DMS53 (cell line): ENCODE data around the gene MED15.

Experiments used
- DNase-seq: peaks from one replicate; lab custom pipeline; 2025; lab: John Stamatoyannopoulos, UW

Gene MED15

DNA sequence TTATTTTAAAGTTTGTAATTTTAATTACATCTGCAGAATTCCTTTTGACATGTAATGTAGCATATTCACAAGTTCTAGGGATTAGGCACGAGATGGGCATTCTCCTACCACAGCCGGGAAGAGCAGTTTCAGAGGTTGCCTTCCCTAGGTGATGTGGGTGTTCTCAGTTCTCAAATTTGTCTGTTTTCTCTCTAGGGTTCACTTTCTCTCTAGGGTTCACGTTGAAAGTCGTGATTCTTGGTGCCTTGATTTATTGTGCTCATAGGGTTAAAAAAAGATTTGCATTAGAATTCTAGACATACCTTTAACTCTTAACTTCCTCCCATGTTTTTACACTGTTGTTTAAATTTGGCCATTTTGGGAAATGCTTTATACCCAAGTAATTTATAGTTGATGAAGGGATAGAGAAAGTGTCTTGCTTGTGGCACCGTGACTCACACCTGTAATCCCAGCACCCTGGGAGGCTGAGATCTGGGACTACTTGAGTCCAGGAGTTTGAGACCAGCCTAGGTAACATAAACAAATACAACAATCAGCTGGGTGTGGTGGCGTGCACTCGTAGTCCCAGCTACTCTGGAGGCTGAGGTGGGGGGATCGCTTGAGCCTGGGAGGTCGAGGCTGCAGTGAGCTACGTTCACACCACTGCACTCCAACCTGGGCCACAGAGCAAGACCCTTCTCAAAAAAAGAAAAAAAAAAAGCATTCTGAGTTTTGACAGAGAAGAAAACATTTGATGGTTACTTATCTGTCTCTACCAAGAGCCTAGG is 3.6 kb downstream of the MED15 start:
- no peak for DNase-seq

DNA sequence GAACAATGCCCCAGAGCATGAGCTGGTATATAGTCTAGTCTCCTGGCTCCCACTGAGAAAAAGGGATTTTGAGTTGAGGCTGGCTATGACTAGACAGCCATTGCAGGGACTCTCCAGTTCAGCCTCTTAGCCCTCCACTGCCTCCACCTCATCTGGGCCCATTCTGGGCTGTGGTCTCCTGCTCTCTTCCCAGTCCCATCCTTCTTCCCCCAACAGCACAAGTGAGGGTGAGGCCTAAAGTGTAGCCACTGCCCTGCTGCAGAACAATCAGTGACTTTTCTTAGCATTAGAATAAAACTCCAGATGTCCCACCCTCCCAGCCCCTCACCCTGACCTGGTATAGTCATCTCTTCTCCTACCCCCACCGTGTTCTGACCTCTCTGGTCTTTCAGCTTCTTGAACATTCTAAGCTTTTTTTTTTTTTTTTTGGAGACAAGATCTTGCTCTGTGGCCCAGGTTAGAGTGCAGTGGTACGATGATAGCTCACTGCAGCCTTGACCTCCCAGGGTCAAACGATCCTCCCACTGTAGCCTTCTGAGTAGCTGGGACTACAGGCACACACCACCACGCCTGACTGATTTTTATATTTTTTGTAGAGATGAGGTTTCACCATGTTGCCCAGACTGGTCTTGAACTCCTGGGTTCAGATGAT is 4.3 kb downstream of the MED15 start:
- DNase-seq = no peak

DNA sequence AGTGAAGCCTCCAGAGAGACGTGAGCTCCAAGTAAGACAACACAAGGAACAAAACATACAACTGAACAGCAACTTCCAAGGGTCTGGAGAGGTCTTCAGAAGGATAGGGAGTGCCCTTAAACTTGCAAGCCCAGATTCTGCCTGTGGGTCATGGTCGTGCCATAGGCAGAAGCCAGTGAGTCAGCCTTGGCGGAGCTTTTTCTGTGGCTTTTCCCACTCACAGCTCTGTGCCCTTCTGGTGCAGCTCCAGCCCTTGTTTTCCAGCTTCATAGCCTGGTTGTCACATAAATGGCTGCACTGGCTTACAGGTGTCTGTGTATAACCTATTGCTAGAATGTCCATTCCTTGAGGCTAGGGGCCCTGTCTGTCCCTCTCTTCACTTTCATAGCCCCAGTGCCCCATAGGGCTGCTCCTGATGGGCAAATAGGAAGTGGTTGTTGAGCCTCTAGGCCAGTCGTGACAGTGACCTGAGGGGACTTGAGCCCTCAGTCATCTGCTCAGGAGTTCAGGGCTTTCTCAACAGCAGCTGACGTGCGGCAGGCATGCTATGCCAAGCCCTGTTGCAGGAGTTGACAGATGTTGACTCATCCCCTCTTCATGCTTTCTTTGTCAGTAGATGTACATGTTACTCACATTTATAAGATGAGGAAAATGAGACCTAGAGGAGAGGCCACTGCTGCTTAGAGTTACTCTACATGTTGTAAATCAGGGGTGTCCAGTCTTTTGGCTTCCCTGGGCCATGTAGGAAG is 7.4 kb downstream of the MED15 start:
- DNase-seq = no peak

DNA sequence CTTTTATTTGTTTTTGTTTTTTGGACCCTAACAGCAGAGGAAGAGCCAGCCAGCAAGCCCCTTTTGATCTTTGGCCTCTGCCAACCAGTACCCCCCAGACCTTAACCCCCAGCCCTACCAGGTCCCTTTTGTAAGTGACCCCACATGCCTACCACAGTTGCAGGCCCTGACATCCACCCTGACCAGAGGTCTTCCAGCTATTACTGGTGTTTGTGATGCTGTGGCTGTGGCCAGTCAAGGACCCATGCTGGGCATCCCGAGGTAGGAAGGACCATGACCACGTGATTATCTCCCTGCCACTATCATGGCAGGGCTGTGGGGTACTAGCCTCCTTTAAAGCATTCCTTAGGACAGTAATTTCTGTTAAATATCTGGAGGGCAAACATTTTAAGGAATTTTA is 9.0 kb downstream of the MED15 start:
- DNase-seq = no peak

DNA sequence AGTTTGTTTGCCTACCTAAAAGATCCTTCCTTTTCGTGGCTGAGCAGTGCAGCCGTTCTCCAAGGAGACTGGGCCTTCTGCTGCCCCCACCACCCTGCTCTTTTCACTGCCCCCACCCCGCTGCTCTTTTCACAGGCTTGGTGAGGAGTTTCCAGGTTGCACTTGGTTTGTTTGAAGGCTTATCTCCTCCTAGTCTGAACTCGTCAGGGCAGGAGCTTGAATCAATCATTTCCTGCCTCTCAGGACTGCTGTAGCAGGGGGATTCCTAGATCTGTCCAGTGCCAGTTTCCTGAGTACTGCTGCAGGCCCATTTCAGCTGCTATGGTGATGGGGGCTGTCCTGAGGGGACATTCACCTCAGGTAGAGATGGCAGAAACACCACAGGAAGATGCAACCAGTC is 10.0 kb downstream of the MED15 start:
- no peak for DNase-seq

DNA sequence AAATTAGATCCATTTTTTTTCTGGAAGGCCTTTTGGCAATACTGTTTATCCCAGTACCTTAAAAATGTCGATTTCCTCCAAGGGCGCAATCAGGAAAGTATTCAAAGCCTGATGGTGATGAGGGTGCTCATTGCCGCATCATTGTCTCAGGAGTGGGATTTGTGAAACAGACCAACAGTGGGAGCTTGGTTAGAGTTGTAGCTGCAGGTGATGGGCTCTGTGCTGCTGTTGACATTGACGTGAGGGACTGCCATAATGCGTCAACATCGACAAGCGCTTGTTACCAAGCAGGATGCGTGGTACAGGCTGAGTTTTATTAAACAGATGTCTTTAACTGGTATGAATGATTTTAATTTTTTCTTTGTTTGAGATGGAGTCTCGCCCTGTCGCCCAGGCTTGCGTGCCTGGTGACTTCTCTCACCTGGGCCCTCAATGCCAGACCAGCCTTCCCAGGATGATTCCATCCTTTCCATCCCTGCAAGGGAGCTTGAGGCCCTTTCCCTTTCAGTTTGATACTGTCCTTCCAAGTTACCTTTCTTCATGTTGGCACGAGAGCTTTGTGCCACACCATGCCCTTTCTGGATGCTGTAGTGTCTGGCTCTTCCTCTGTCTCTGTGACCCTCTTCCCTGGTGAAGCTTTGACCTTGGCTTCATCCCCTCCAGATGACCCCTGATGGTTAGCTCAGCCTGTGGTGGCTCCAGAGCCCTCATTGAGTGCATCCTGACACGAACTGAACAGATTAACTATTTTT is 10.6 kb downstream of the MED15 start:
- DNase-seq = no peak

DNA sequence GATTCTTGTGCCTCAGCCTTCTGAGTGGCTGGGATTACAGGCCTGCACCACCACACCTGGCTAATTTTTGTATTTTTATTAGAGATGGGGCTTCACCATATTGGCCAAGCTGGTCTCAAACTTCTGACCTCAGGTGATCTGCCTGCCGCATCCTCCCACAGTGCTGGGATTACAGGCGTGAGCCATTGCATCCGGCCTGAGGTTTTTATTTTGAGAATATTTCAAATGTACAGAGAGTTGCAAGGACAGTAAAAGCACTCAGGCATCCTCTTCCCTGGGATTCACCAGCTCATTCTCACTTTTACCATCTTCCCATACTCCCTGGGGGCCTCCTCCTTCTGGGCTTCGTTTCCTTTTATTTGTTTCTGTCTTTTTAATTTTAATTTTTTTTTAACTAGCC is 12.1 kb downstream of the MED15 start:
- DNase-seq = no peak

DNA sequence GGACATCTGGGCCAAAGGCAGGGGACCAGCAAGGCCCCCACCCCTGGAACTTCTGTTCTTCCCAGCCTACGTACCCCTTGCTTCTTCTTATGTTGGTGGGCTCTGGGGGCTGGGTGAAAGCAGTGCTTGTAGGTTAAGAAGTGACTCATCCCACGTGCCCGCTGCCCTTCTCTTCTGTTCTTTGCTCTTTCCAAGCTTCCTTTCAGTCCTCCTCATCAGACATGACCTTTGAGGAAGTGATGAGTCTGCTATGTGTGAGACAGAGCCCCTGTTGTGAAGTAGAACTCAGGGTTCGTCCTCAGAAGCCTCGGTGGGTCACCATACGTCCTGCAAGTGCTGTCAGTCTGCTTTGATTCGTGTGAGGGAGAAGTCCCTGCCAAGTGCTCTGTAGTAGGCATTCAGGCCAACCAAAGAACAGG is 12.7 kb downstream of the MED15 start:
- no peak for DNase-seq

DNA sequence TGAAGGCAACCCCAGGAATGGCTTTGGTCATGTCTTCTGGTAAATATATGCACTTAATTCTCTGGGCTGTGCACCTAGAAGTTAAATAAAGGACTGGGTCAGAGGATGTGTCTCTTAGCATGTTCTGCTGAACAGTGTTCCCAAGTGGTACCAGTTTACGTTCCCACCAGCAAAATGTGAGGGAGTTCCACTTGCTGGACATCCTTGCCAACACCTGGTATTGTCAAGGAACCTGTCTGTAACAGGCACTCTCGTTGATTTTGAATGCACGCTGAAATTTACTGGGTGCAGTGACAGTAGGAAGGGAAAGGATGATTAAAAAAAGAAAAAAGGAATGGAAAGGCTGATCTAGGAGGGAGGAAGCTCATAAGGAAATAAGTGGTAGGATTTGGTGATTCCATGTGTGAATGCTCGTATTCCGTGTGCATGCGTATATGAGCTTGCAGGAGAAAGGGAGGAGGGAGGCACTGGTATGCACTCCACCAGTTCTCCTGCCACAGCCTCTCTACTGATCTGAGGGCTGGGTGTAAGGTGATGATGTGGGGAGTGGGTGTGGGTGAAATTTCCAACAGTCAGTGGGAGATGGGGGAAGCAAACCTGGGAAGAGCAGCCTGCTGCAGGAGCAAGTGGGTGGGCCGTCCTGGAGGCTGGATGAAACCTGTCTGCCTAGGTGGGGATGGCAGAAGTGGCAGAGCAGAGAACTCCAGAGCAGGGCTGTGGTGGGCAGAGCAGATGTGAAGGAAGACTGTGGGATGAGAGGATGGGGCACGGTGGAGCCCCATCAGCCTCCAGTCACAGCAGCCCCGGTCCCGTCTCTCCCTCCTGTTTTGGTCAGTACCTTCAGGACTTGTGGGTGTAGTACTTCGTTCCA is 15.0 kb downstream of the MED15 start:
- DNase-seq = no peak

DNA sequence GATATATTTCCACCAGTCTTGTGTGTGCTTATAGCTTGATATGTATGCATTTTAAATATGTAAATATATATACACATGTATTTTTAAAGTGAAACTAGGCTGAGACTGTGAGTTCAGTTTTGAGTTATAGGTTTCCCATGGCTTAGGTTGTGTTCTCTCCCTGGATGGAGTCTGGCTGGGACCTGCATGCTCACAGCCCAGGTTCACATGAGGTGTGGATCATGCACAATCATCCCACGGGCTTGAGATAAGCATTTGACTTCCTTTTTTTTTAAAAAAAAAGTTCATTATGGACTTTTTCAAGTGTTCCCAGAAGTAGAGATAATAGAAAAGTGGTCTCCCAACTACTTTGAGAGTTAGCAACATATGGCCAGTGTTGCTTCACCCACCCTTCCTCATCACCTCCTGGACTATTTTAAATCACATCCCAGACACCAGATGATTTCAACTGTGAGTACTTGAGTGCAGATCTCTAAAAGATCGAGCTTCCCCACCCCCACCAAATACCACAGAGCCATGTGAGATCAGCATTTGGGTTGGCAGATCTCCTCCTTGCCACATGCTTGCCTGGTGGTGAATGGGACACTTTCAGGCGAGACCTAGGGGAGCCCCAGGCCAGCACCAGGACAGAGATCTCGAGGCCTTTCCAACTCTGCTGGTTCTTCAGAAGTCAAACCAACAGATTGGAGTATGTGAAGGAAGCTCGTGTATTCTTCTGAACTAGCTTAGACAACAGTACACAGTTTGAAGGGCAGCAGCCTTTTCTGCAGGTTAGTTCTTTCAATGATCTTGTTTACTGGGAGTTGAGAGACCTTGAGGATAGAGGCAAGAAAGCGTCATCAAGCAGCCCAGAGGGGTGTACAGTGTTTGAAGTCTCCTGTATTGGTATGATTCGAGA is 15.9 kb downstream of the MED15 start:
- DNase-seq = no peak

DNA sequence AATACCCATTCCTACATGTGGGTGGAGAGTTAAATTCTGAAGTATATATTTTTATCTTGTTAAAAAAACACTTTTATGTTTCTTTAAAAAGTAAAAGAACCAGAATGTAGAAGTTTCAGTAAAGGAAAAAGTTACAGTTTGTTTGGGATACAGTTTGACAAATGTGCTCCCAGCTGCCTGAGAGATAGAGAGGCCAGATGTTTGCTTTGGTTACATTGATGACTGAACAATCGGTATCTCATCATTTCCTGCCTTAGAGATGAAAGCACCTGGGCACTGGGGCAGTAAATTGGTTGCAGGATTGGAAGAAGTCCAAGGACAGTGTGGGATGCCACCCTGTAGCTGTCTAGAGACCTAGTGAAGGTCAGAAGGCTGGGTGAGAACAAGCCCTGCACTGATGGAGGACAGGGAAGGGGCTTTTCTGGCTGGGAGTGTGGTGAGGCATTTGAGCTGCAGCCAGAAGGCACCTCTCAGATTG is 16.6 kb downstream of the MED15 start:
- DNase-seq = peak; percentile 71

DNA sequence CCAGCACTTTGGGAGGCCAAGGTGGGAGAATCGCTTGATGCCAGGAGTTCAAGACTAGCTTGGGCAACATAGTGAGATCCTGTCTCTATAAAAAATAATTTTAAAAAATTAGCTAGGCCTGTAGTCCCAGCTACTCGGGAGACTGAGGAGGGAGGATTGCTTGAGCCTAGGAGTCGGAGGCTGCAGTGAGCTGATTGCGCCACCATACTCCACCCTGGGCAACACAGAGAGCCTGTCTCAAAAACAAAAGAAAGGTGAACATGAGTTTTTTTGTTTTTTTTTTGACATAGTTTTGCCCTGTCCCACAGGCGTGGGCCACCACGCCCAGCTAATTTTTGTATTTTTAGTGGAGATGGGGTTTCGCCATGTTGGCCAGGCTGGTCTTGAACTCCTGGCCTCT is 17.6 kb downstream of the MED15 start:
- DNase-seq = no peak

DNA sequence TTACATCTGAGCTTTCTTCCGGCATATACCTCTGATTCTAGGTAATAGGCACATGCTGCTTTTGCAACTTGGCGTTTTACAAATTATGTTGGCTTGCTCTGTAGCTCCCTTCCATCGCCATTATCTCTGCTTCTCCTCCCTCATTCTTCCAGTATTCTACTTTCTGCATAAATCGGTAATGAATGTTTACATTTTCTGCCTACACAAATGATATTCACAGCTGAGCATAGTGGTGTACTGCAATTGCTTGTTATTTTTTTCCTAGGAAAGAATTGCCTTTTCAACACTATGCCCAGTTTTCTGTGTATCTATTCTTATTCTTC is 18.9 kb downstream of the MED15 start:
- no peak for DNase-seq

DNA sequence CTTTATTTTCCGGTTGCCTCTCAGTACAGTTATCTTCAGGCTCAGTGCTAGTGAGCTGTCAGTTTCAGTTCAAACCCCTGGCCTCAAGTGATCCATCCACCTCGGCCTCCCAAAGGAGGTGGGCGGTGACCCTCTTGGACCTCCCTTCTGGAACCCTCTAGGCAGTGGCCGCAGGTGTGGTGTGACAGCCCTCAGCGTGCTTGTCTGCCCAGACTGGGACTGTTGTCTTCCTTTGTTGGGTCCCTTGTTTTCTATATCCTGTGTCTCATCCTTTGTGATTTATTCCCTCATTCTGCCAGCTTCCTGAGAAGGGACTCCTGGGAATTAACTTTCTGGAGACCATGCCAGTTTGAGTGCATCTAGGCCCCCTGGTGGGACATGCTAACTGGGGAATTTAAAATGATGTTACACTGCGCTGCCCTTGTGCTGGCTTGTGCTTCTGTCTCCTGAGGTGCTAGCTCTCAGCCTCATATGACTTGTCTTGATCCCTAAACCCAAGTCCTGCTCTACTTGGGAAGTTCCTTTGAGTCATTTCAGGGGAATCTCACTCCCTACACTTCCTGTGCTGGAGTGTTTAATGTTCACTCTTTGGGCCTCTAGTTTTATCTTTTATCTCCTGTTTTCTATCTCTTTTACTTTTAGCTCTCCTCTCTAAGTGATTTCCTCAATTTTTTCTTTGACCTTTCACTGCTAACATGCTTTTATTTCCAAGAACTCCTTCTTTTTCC is 19.4 kb downstream of the MED15 start:
- no peak for DNase-seq

DNA sequence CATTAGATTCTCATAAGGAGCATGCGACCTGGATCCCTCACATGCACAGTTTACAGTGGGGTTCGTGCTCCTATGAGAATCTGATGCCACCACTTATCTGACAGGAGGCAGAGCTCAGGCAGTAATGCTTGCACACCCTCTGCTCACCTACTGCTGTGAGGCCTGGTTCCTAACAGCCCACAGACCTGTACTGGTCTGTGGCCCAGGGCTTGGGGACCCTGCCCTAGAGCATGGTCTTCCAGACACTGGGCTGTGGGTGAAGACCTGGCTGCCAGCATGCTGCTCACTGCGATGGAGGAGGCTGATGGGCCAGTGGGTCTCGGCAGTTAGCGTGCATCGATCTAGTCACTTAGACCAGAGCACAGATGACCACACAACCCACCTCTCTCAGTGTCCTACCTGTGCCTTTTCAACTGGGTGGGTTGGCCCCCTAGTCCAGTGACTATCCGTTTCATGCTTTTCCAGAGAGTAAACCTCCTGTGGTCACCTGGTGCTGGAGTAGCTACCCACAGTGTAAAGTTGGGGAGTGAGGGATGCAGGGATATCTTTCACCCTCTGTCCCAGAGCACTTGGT is 21.1 kb downstream of the MED15 start:
- no peak for DNase-seq

DNA sequence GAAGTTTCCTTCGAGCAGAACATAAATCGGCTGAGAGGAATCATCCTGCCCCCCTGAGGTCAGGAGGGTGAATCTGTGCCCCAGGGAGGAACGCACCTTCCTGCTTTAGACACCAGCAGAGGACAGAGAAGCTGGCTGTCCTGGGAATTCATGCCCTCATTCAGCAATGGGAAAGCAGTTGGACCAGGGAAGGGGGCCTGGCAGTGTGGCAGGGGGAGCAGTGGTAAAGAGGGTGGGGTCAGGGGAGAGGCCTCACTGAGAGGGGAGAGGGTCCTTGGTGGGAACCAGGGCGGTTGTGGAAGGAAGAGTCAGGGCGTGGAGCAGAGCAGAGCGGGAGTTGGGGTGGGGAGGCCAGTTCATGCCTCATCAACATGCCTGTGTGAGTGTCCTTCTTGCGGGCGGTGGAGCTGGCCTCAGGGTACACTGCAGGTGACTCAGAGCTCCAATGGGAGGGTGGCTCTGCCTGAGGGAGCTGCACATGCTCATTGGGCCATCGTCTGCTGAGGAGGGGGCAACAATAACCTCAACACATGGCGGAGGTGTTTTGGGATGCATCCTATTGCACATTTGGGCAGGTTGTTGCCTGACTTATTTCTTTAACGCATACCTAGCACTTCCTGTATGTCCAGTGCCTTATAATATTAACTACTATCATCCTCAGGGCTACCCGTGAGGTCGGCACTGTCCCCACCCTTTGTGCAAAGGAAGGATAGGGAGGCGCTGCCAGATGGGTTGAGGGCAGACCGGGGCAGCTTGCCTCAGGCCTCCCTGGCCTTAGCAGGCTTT is 23.2 kb downstream of the MED15 start:
- no peak for DNase-seq

DNA sequence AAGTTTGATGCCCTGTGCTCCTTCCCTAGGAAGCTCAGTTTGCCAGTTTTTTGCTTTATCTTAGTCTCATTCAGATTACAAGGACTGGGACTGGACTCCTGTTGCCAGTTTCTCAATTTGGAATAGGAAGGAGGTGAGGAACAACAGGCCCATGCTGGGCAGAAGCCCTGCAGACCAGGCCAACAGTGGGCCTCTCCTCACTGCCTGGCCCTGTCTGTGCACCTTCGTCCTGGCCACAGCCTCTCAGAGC is 23.7 kb downstream of the MED15 start:
- DNase-seq = no peak

DNA sequence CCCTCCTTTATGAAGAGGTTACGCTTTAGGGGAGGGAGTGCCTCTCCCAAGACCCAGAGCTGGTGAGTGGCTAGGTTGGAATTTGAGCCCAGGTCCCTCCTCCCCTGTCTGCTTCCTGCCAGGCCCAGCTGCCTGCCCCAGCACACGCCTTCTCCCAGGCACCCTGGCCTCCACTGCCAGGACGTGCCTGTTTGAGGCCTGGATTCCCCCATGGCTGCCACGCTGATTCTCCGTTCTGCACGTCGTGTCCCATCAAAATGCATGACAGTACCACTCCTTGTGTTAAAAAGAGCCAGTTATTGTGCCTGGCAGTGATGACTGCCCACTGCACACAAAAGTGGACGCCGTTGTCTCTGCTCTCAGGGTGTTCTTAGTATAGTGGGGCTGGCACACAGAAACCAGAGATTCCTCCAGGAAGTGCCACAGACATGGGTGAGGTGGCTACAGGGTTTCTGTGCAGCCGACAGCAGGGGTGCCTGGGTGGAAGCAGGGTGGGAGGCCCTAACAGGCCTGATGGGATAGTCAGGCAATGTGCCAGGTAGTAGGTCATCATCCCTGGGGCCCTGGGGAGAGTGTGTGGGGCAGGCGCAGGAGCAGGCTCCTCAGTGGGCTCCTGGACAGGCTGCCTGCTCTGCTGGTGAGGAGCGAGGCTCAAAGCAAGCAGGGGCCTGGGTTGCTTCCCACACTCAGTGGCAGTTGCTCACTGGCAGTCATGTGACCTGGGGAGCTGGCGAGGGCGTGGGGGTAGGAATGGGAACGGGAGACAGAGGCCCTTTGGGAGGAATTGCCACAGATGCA is 24.2 kb downstream of the MED15 start:
- DNase-seq = no peak
